Hippocampal formation (tissue), 2 donors: ENCODE results near the gene GPR34.
A peak's percentile ranks its signal among the peaks of the same experiment; 100 is the strongest.
"Not testable (repeated sequence)": the region's sequence is repeated elsewhere in the genome, so short reads cannot be mapped to it uniquely, and the experiment has no call there.

Experiments used
- DNase-seq, 2 donors: peaks; one replicate each; lab custom pipeline; 2025; lab: John Stamatoyannopoulos, UW

The GPR34 gene

GRCh38 chrX:41695426-41695825, 6.7 kb downstream of the GPR34 start:
- no peak for DNase-seq

- no peak for DNase-seq
Measured at GRCh38 chrX:41703574-41704029, 14.8 kb downstream of the GPR34 start.

- no peak for DNase-seq
Measured at GRCh38 chrX:41705042-41705441, 16.3 kb downstream of the GPR34 start.

- peak in 1 of 2 donors; percentile 16 for DNase-seq
Measured at GRCh38 chrX:41705680-41706374, 17.1 kb downstream of the GPR34 start.

- DNase-seq: no peak
Measured at GRCh38 chrX:41707218-41707617, 18.4 kb downstream of the GPR34 start.

- no peak for DNase-seq
Measured at GRCh38 chrX:41708486-41708885, 19.7 kb downstream of the GPR34 start.

- no peak for DNase-seq
Measured at GRCh38 chrX:41711021-41711667, 22.4 kb downstream of the GPR34 start.

GRCh38 chrX:41716222-41716621, 27.4 kb downstream of the GPR34 start:
- no peak for DNase-seq

GRCh38 chrX:41716767-41717473, 28.1 kb downstream of the GPR34 start:
- no peak for DNase-seq

GRCh38 chrX:41718481-41719235, 29.9 kb downstream of the GPR34 start:
- DNase-seq: peak in 1 of 2 donors; percentile 44

GRCh38 chrX:41719610-41720009, 30.8 kb downstream of the GPR34 start:
- DNase-seq: not testable (repeated sequence)

- DNase-seq: no peak
Measured at GRCh38 chrX:41720125-41720779, 31.5 kb downstream of the GPR34 start.

GRCh38 chrX:41721590-41721989, 32.8 kb downstream of the GPR34 start:
- DNase-seq: no peak

GRCh38 chrX:41722214-41722613, 33.4 kb downstream of the GPR34 start:
- DNase-seq: no peak

- no peak for DNase-seq
Measured at GRCh38 chrX:41722816-41723618, 34.2 kb downstream of the GPR34 start.

- DNase-seq: no peak
Measured at GRCh38 chrX:41723826-41724225, 35.1 kb downstream of the GPR34 start, which contains the start of gene GPR82. Gene GPR82 (plus strand): TSS chrX:41724181. CDS start chrX:41727027, 2,846 bp downstream.

GRCh38 chrX:41728125-41728524, 39.4 kb downstream of the GPR34 start:
- no peak for DNase-seq

GRCh38 chrX:41730081-41730480, 41.3 kb downstream of the GPR34 start:
- no peak for DNase-seq

- DNase-seq: no peak
Measured at GRCh38 chrX:41732260-41732659, 43.5 kb downstream of the GPR34 start.

GRCh38 chrX:41733939-41734338, 45.2 kb downstream of the GPR34 start:
- no peak for DNase-seq

- no peak for DNase-seq
Measured at GRCh38 chrX:41734530-41734929, 45.8 kb downstream of the GPR34 start.
